Suprapubic skin (tissue), 3 donors: ENCODE measurements around the gene SBNO2.

ENCODE experiments used
- CTCF ChIP-seq, 2 donors: fragments of 200-600 bp in 1 of 2; fragments of 450-650 bp in 1 of 2; sonication (generic) in 1 of 2; IDR thresholded peaks; one replicate each; pipeline ENCODE4 v1.5.1; 2016 to 2019; ENCODE audit warnings: antibody characterized with exemption in 2 of 2, mild to moderate bottlenecking in 1 of 2, moderate library complexity in 1 of 2
- EP300 ChIP-seq: sonication (generic); formaldehyde crosslinking; IDR thresholded peaks from one replicate; pipeline ENCODE4 v1.6.1; 2017; ENCODE audit warnings: antibody characterized with exemption

GRCh38 chr19:1076951-1077350 is 97.1 kb downstream of the SBNO2 start:
- TF ChIP-seq CTCF (IDR thresholded peaks at IDR 0.05) (no peak), EP300 (no peak)
